Measurements from ENCODE around the gene KCNQ1. TPM values are rescaled to one million over a fixed set of nuclear protein-coding genes. Genes with fewer than 3 reads are reported as not detected.

Gene KCNQ1
- total RNA-seq, 6 donors from 2014 or later = 18.0 to 45.4 (median 32.7) TPM

GRCh38 chr11:2775626-2776350 is 331.0 kb downstream of the KCNQ1 start:
- 80 to 92% methylated on average over 7 to 29 of the region's 29 CpGs for WGBS, 2 donors
- TF ChIP-seq POLR2AphosphoS5 (IDR thresholded peaks at IDR 0.05) (no peak), POLR2A (IDR thresholded peaks at IDR 0.05) (no peak), CTCF (IDR thresholded peaks at IDR 0.05) (no peak), EP300 (IDR thresholded peaks at IDR 0.05) (no peak)
- no peak overlapping the region for H3K4me3 ChIP-seq
- no peak for ATAC-seq (ENCODE audit: low FRiP score in 2 of 2)
- H3K9me3 ChIP-seq = no peaks in the 10 kb centered on the region
- peak in 1 of 2 donors; percentile 16 for DNase-seq
- no peak overlapping the region for H3K27ac ChIP-seq
- H3K27me3 ChIP-seq = no peaks in the 10 kb centered on the region
- H3K4me1 ChIP-seq = peaks cover 29 to 33% (median 30%) of the 10 kb centered on the region in 4 donors
- H3K36me3 ChIP-seq = peaks cover 0 to 4% (median 0%) of the 10 kb centered on the region in 4 donors

DNA sequence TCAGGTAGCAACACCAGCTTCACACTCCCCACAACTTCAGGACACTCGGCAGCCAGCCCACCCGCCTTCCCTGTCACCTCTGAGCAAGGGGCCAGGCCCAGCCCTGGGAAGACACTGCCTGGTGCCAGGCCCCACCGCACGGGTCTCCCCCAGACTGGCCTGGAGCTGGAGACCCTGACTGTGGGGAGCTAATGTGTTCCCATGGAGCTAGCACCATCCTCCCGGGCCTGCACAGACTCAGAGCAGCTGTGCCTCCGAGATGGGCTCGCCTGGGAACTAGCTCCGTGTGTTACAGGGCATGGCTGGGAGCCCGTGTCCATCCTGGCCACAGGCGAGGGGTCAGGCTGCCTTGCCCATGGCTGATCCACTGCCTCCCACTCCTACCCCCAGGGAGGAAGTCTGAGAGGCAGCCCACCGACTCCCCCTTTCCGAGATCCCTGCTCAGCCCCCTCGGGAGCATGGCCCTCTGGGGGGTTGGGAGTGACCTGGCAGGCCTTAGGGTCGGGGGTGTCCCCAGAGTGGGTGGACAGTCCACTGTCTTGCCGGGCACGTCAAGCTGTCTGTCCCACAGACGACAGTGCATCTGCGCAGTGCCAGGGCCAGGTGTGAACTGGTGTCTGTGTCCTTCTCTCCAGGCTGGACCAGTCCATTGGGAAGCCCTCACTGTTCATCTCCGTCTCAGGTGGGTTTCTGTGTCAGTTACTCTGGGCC is 331.7 kb downstream of the KCNQ1 start:
- H3K4me3 ChIP-seq = no peak overlapping the region
- H3K36me3 ChIP-seq = peaks cover 0 to 4% (median 0%) of the 10 kb centered on the region in 4 donors
- H3K27me3 ChIP-seq = no peaks in the 10 kb centered on the region
- no peaks in the 10 kb centered on the region for H3K9me3 ChIP-seq
- WGBS, 2 donors = 94 to 95% methylated on average over 5 to 18 of the region's 19 CpGs
- DNase-seq (peak in 1 of 2 donors; percentile 19), ATAC-seq (ENCODE audit: low FRiP score in 2 of 2) (no peak)
- H3K4me1 ChIP-seq = peaks cover 35 to 40% (median 37%) of the 10 kb centered on the region in 4 donors
- TF ChIP-seq POLR2AphosphoS5 (IDR thresholded peaks at IDR 0.05) = no peak
- no peak for TF ChIP-seq CTCF (IDR thresholded peaks at IDR 0.05)
- no peak for TF ChIP-seq POLR2A (IDR thresholded peaks at IDR 0.05)
- TF ChIP-seq EP300 (IDR thresholded peaks at IDR 0.05) = no peak
- no peak overlapping the region for H3K27ac ChIP-seq

GRCh38 chr11:2777386-2777785 is 332.6 kb downstream of the KCNQ1 start:
- Histone ChIP-seq H3K4me3 (no peak overlapping the region), H3K27me3 (no peaks in the 10 kb centered on the region), H3K27ac (peak overlapping the region in 1 of 4 donors; percentile 83), H3K36me3 (peaks cover 0 to 4% (median 0%) of the 10 kb centered on the region in 4 donors), H3K9me3 (no peaks in the 10 kb centered on the region), H3K4me1 (peaks cover 38 to 47% (median 40%) of the 10 kb centered on the region in 4 donors)
- no peak for ATAC-seq (ENCODE audit: low FRiP score in 2 of 2)
- no peak for TF ChIP-seq EP300 (IDR thresholded peaks at IDR 0.05)
- no peak for TF ChIP-seq POLR2A (IDR thresholded peaks at IDR 0.05)
- TF ChIP-seq POLR2AphosphoS5 (IDR thresholded peaks at IDR 0.05) = no peak
- TF ChIP-seq CTCF (IDR thresholded peaks at IDR 0.05) = no peak
- peak in 1 of 2 donors; percentile 13 for DNase-seq
- WGBS, 2 donors = 69 to 70% methylated on average over 4 to 7 of the region's 7 CpGs

GRCh38 chr11:2777871-2778629 is 333.2 kb downstream of the KCNQ1 start:
- Histone ChIP-seq H3K9me3 (no peaks in the 10 kb centered on the region), H3K4me1 (peaks cover 38 to 47% (median 40%) of the 10 kb centered on the region in 4 donors), H3K27ac (peak overlapping the region; percentile 74 to 84 (median 83)), H3K27me3 (no peaks in the 10 kb centered on the region), H3K4me3 (peak overlapping the region in 2 of 4 donors; percentile 11 to 19), H3K36me3 (peaks cover 0 to 4% (median 0%) of the 10 kb centered on the region in 4 donors)
- peak; percentile 20 to 79 for DNase-seq
- ATAC-seq (ENCODE audit: low FRiP score in 2 of 2) = no peak
- whole genome bisulfite sequencing, 2 donors = 68 to 91% methylated on average over 19 to 27 of the region's 27 CpGs
- TF ChIP-seq EP300 (IDR thresholded peaks at IDR 0.05) (no peak), POLR2AphosphoS5 (IDR thresholded peaks at IDR 0.05) (no peak)

All from upper lobe of left lung (tissue), 6 donors.